ENCODE measurements around the gene EDN2.

The EDN2 gene

GRCh38 chr1:41516168-41517061 lies 31.9 kb upstream of the EDN2 start:
- FAIRE-seq, result no peak

GRCh38 chr1:41515778-41516167 lies 31.3 kb upstream of the EDN2 start:
- FAIRE-seq, result no peak

GRCh38 chr1:41515131-41515678 lies 30.7 kb upstream of the EDN2 start:
- no peak for FAIRE-seq

GRCh38 chr1:41514381-41514780 lies 29.9 kb upstream of the EDN2 start:
- FAIRE-seq, result no peak

GRCh38 chr1:41513383-41513735 lies 28.9 kb upstream of the EDN2 start:
- FAIRE-seq, result no peak

GRCh38 chr1:41512701-41513382 lies 28.4 kb upstream of the EDN2 start:
- no peak for FAIRE-seq

GRCh38 chr1:41511239-41511540 lies 26.7 kb upstream of the EDN2 start:
- FAIRE-seq, result no peak

GRCh38 chr1:41510531-41511238 lies 26.2 kb upstream of the EDN2 start:
- FAIRE-seq, result no peak

- no peak for FAIRE-seq
Observed at GRCh38 chr1:41509270-41509671, 24.8 kb upstream of the EDN2 start.

- FAIRE-seq, result no peak
Observed at GRCh38 chr1:41508290-41508689, 23.8 kb upstream of the EDN2 start.

GRCh38 chr1:41507836-41508235 lies 23.4 kb upstream of the EDN2 start:
- no peak for FAIRE-seq

GRCh38 chr1:41507110-41507720 lies 22.7 kb upstream of the EDN2 start:
- FAIRE-seq, result no peak

- no peak for FAIRE-seq
Observed at GRCh38 chr1:41504114-41505035, 19.9 kb upstream of the EDN2 start.

- FAIRE-seq, result no peak
Observed at GRCh38 chr1:41503538-41504113, 19.1 kb upstream of the EDN2 start.

GRCh38 chr1:41502912-41503311 lies 18.4 kb upstream of the EDN2 start:
- FAIRE-seq, result no peak

GRCh38 chr1:41501581-41501980 lies 17.1 kb upstream of the EDN2 start:
- no peak for FAIRE-seq

GRCh38 chr1:41500781-41501518 lies 16.5 kb upstream of the EDN2 start:
- no peak for FAIRE-seq

- no peak for FAIRE-seq
Observed at GRCh38 chr1:41500378-41500777, 15.9 kb upstream of the EDN2 start.

- no peak for FAIRE-seq
Observed at GRCh38 chr1:41499591-41499990, 15.1 kb upstream of the EDN2 start.

- FAIRE-seq, result no peak
Observed at GRCh38 chr1:41498804-41499203, 14.3 kb upstream of the EDN2 start.

GRCh38 chr1:41498391-41498790 lies 13.9 kb upstream of the EDN2 start:
- FAIRE-seq, result no peak

Measured in TTC549 (cell line).